ENCODE measurements around the gene TCAIM.

The TCAIM gene

GRCh38 chr3:44338010-44338827 is at the start of gene TCAIM:
Gene TCAIM (plus strand): TSS chr3:44338766. CDS start chr3:44354783, 16,017 bp downstream.
- DNase-seq (ENCODE audit: low read depth), result peak; percentile 97

DNA sequence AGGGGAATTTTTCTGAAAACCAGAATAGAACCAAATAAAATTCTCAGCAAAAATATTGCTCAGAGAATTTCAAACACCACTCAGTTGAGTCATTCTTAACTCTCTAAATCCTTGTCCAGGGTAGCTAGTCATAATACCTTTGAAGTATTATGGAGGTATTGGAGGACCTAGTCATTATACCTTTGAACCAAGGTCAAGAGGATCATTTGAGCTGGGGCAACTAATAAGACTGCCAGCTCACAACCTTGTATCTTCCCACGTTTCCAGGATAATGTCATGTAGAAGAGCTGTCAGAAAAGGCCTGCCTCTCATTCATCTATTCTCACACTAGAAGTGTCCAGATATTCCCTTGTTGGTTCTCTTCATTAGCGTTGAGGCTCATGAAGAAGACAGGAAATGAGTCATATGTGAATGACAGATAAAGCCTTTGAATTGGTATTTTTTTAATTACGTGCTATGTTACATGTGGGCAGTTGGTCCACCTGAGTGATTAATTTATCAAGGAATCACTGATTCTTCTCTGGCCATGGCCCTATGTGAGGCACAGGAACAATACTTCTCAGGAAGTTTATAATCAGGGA is 48.6 kb upstream of the TCAIM start:
- no peak for DNase-seq (ENCODE audit: low read depth)

- no peak for DNase-seq (ENCODE audit: low read depth)
These were observed 46.3 kb upstream of the TCAIM start for GRCh38 chr3:44292276-44292675.

DNA sequence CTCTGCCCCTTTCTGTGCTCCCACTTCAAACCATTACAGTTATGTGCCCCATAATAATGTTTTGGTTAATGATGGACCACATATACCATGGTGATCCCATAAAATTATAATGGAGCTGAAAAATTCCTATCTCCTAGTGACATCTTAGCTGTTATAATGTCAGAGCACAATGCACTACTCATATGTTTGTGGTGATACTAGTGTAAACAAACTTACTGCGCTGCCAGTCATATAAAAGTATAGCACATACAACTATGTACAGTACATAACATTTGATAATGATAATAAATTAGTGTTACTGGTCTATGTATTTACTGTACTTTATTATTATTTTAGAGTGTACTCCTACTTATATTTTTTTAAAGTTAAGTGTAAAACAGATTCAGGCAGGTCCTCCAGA is 45.6 kb upstream of the TCAIM start:
- DNase-seq (ENCODE audit: low read depth), result no peak

DNA sequence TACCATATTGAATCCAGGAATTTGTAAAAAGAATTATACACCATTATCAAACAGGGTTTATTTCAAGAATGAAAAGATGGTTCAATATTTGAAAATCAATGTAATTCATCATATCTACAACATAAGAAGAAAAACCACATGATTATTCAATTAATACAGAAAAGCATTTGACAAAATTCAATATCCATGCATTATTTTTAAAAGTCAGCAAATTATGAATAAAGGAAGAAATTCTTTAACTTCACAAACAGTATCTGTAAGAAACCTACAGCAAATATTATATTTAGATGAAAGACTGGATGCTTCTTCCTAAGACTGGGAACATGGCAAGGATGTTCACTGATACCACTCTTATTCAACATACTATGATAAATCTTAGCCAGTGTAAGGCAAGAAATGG is 41.3 kb upstream of the TCAIM start:
- DNase-seq (ENCODE audit: low read depth), result no peak

DNA sequence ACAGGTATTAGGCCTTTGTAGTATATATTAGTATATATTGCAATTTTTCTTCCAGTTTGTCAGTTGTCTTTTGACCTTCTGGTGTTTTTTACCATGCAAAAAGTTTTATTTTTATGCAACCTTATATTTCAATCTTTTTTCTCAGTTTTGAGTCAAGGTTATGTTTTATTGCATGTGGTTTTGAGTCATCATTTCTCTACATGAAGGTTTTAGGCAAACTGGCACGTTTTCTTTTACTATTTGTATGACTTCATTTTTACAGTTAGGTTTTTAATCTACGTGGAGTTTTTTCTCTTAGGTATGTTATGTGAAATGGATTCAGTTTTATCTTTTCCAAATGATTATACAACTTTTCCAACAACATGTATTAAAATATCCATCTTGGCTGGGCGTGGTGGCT is 36.8 kb upstream of the TCAIM start:
- DNase-seq (ENCODE audit: low read depth), result no peak

DNA sequence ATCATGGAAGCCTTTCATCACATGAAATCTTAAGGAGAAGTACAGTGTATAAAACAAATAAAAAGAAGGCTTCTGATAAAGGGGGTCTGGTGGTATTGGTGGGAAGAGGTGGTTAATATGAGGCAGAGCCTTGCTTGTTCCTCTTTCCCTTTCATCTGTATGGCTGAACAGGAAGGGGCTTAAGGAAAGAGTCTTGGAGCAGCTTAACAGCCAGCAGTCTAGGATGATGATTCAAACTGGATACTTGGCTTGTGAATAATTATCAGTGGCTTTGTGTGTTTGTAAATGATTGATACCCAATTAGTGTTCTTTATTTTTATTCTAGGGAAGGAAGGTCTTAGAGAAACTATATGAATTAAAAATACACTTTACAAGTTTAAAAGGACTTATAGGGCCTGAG is 29.1 kb upstream of the TCAIM start:
- no peak for DNase-seq (ENCODE audit: low read depth)

DNA sequence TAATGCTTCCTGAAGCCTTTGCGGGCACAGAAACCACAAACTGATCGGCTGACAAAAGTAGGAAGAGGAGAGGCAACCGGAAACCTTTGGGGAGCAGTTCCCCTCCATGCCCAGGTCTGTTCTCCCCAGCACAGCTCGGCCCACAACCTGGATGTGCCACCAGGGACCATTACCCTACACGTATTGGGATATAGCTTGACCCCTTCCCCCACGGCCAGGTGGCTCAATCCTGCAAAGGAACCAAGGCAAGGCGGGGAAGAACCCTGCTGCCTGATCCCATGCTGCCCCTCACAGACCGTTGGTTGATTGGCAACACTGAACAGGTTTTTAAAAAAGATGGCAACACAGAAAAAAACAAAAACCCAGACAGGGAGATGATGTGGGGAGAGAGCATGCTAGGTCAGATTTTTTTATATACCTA is 19.7 kb upstream of the TCAIM start:
- no peak for DNase-seq (ENCODE audit: low read depth)

DNA sequence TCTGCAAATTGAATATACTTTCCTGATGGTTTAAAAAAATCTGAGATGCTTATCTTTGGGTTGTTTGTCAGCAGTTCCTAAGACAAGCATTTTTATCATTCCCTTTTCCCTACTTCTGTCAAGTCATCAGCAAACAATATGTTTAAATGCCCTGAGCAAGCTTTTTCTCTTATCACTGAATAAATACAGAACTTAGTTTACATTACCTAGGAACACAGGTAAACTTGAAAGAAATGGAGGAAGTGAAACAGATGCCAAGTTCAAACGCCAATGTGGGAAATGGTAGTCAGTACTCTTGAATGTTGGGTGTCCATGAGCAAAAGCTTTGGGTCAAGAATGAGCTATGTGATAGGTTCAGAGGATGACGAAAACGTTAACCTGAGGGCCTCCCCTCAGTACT is 17.2 kb upstream of the TCAIM start:
- DNase-seq (ENCODE audit: low read depth), result no peak

DNA sequence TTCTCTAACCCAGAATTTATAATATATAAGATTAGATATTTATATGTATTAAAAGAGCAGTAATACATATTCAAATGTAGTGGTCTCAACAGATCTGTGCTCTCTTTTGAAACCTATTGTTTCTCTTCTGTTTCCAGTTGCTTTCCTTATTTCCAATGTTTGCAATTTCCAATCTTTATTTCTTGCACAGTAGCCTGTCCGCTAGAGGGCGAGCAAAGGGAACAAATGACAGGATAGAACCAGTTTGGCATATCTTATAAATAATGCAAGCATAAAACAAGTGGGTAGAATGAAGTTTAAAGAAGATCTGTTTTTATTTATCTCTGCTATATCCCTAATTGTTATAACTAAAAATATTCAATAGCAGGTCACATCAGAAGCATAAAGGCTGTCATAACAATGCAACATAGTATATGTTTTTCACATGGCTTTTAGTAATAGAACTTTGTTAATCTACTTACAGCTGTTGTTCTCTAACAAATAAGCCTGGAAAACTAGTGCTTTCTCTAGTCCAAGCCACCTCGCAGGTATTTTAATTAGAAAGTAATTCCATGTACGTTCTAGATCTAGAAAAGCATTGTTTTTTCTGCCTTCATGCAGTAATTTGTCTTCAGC is 15.1 kb upstream of the TCAIM start:
- peak; percentile 46 for DNase-seq (ENCODE audit: low read depth)

DNA sequence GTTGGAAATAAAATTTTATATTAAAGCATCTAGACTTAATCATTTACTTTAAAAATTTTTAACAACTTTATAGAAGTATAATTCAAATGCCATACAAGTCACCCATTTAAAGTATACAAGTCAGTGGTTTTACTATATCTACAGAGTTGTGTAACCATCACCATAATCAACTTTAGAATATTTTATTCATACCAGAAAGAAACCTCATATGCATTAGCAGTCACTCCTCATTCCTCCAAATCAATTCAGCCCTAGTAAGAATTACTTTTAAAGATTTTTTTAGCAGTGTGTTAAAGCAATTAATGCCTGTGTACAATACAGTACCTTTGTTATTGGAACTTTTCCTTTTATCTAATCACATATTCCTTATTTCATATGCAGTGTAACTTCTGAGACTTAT is 14.0 kb upstream of the TCAIM start:
- DNase-seq (ENCODE audit: low read depth), result no peak

DNA sequence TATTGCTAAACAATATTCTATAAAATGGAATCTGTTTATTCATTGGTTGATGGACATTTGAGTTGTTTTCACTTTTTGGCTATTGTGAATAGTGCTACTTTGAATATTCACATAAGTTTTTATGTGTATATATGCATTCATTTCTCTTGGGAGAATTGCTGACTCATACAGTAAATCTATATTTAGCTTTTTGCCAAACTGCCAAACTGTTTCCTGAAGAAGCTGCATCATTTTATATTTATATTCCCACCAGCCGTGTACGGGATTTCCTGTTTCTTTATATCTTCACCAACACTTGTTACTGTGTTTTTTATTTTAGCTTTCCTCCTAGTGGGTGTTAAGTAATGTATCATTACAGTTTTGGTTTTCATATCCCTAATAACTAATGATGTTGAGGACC is 12.5 kb upstream of the TCAIM start:
- DNase-seq (ENCODE audit: low read depth), result no peak

- DNase-seq (ENCODE audit: low read depth), result no peak
These were observed 12.1 kb upstream of the TCAIM start for GRCh38 chr3:44326515-44326914.

DNA sequence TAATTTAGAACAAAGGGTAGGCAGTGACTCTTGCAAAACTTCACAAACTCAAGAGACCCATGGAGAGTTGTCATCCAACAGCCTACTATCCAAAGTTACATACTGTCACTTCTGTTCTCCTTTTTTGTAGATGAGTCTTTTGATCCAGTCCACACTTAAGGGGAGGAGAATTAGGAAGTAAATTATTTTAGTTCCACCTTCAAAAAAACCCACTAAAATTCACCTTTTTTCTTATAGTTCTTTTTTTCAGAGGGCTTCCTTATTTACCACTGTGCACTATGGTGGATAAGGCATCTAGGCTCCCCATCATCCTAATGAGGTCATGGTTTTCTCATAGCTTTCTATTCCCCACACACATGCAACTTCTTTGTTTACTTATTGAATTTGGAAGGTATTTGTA is 8.6 kb upstream of the TCAIM start:
- DNase-seq (ENCODE audit: low read depth), result no peak

GRCh38 chr3:44330444-44330843 is 8.1 kb upstream of the TCAIM start:
- DNase-seq (ENCODE audit: low read depth), result no peak

GRCh38 chr3:44334326-44334725 is 4.2 kb upstream of the TCAIM start:
- no peak for DNase-seq (ENCODE audit: low read depth)

DNA sequence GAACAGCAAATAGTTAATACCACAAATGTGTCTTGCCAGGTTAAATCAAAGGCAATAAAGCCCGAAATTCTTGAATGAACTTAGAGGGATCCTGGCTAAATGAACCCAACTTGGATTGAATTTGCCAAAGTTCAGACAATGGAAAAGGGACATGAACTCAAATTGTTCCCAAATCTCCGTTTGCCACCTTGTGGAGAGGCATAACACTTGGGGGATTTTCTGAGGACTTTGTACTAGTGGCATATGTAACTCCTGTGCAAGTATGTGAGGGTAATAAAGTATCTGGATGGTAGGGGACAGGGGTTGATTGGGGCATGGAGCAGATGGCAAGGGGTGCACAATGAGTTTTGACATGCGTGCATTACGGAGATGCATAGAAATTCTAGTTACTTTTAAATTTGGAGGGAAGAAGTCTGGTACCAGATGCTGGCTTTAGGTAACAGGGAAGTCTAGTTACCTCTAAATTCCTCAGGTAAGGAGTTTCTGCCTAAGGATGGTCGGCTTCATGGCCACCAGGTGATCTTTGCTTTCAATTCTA is 1.2 kb upstream of the TCAIM start:
- DNase-seq (ENCODE audit: low read depth), result no peak

DNA sequence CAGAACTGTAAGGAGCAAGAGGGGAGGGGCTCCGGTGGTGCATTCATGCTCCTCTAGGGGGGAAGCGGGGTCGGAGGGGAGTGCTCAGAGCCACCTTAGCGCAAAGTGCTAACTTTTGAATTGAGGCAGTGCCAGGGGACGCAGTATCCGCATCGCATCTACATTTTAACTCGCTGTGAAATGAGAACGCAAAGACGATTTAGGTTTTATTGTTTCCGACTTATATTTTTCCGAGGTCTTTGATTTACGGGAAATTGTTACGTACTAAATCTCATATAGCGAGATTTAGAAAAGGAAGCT is 212 bp downstream of the TCAIM start:
- no peak for DNase-seq (ENCODE audit: low read depth)

GRCh38 chr3:44339181-44340057 is 853 bp downstream of the TCAIM start:
- DNase-seq (ENCODE audit: low read depth), result no peak

- no peak for DNase-seq (ENCODE audit: low read depth)
These were observed 1.5 kb downstream of the TCAIM start for GRCh38 chr3:44340058-44340395.

GRCh38 chr3:44342176-44342790 is 3.7 kb downstream of the TCAIM start:
- DNase-seq (ENCODE audit: low read depth), result no peak

DNA sequence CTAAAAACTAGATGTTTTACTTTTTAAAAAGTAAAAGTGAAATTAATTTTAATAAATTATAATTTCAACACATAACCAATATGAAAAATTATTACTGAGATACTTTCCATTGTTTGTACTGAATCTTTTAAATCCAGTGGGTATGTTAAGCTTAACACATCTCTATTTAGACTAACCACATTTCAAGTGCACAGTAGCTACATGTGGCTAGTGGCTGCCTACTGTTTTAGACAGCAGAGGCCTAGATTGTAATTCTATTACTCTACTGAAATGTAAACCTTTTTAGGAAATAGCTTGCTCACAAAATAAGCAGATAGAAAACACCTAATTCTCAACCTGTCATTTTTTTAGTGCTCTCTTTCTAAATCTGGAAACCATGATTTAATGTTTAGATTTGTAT is 4.9 kb downstream of the TCAIM start:
- DNase-seq (ENCODE audit: low read depth), result no peak
